Measurements from ENCODE around the gene C1QA.

C1QA gene

GRCh38 chr1:22602060-22602740 lies 34.2 kb upstream of the C1QA start:
- Mint-ChIP-seq H3K9me3 (no peaks in the 10 kb centered on the region), H3K27ac (no peak overlapping the region), H3K27me3 (peaks cover 32% of the 10 kb centered on the region), H3K4me1 (ENCODE audit: low read depth) (no peaks in the 10 kb centered on the region), H3K36me3 (ENCODE audit: low read depth) (no peaks in the 10 kb centered on the region), H3K4me3 (no peak overlapping the region)

GRCh38 chr1:22606161-22606560 lies 30.3 kb upstream of the C1QA start:
- Mint-ChIP-seq H3K27ac (no peak overlapping the region), H3K36me3 (ENCODE audit: low read depth) (no peaks in the 10 kb centered on the region), H3K4me1 (ENCODE audit: low read depth) (no peaks in the 10 kb centered on the region), H3K9me3 (no peaks in the 10 kb centered on the region), H3K4me3 (no peak overlapping the region), H3K27me3 (peaks cover 57% of the 10 kb centered on the region)

GRCh38 chr1:22607154-22607553 lies 29.3 kb upstream of the C1QA start:
- Mint-ChIP-seq H3K4me3 (no peak overlapping the region), H3K9me3 (no peaks in the 10 kb centered on the region), H3K36me3 (ENCODE audit: low read depth) (no peaks in the 10 kb centered on the region), H3K4me1 (ENCODE audit: low read depth) (no peaks in the 10 kb centered on the region), H3K27ac (no peak overlapping the region), H3K27me3 (peaks cover 64% of the 10 kb centered on the region)

- no peaks in the 10 kb centered on the region for H3K4me1 Mint-ChIP-seq (ENCODE audit: low read depth)
- peaks cover 70% of the 10 kb centered on the region for H3K27me3 Mint-ChIP-seq
- no peaks in the 10 kb centered on the region for H3K9me3 Mint-ChIP-seq
- H3K27ac Mint-ChIP-seq = no peak overlapping the region
- H3K36me3 Mint-ChIP-seq (ENCODE audit: low read depth) = no peaks in the 10 kb centered on the region
- no peak overlapping the region for H3K4me3 Mint-ChIP-seq
These were observed 28.1 kb upstream of the C1QA start for GRCh38 chr1:22608361-22608760.

GRCh38 chr1:22609291-22609690 lies 27.1 kb upstream of the C1QA start:
- no peaks in the 10 kb centered on the region for H3K4me1 Mint-ChIP-seq (ENCODE audit: low read depth)
- H3K27me3 Mint-ChIP-seq = peaks cover 62% of the 10 kb centered on the region
- H3K36me3 Mint-ChIP-seq (ENCODE audit: low read depth) = no peaks in the 10 kb centered on the region
- no peak overlapping the region for H3K27ac Mint-ChIP-seq
- no peak overlapping the region for H3K4me3 Mint-ChIP-seq
- no peaks in the 10 kb centered on the region for H3K9me3 Mint-ChIP-seq

- H3K27ac Mint-ChIP-seq = no peak overlapping the region
- H3K36me3 Mint-ChIP-seq (ENCODE audit: low read depth) = no peaks in the 10 kb centered on the region
- H3K4me1 Mint-ChIP-seq (ENCODE audit: low read depth) = no peaks in the 10 kb centered on the region
- no peaks in the 10 kb centered on the region for H3K9me3 Mint-ChIP-seq
- H3K4me3 Mint-ChIP-seq = no peak overlapping the region
- peaks cover 47% of the 10 kb centered on the region for H3K27me3 Mint-ChIP-seq
These were observed 24.9 kb upstream of the C1QA start for GRCh38 chr1:22611530-22611947.

GRCh38 chr1:22612671-22613571 lies 23.5 kb upstream of the C1QA start:
- H3K9me3 Mint-ChIP-seq = no peaks in the 10 kb centered on the region
- no peak overlapping the region for H3K27ac Mint-ChIP-seq
- H3K4me1 Mint-ChIP-seq (ENCODE audit: low read depth) = no peaks in the 10 kb centered on the region
- no peaks in the 10 kb centered on the region for H3K36me3 Mint-ChIP-seq (ENCODE audit: low read depth)
- H3K27me3 Mint-ChIP-seq = peaks cover 47% of the 10 kb centered on the region
- no peak overlapping the region for H3K4me3 Mint-ChIP-seq

- Mint-ChIP-seq H3K9me3 (no peaks in the 10 kb centered on the region), H3K36me3 (ENCODE audit: low read depth) (no peaks in the 10 kb centered on the region), H3K27ac (no peak overlapping the region), H3K27me3 (peaks cover 43% of the 10 kb centered on the region), H3K4me3 (no peak overlapping the region), H3K4me1 (ENCODE audit: low read depth) (no peaks in the 10 kb centered on the region)
These were observed 22.9 kb upstream of the C1QA start for GRCh38 chr1:22613572-22613918.

GRCh38 chr1:22613951-22614350 lies 22.5 kb upstream of the C1QA start:
- Mint-ChIP-seq H3K9me3 (no peaks in the 10 kb centered on the region), H3K27ac (no peak overlapping the region), H3K27me3 (peaks cover 43% of the 10 kb centered on the region), H3K4me1 (ENCODE audit: low read depth) (no peaks in the 10 kb centered on the region), H3K36me3 (ENCODE audit: low read depth) (no peaks in the 10 kb centered on the region), H3K4me3 (no peak overlapping the region)

- peaks cover 40% of the 10 kb centered on the region for H3K27me3 Mint-ChIP-seq
- no peaks in the 10 kb centered on the region for H3K4me1 Mint-ChIP-seq (ENCODE audit: low read depth)
- H3K9me3 Mint-ChIP-seq = no peaks in the 10 kb centered on the region
- H3K36me3 Mint-ChIP-seq (ENCODE audit: low read depth) = no peaks in the 10 kb centered on the region
- H3K4me3 Mint-ChIP-seq = no peak overlapping the region
- no peak overlapping the region for H3K27ac Mint-ChIP-seq
These were observed 20.5 kb upstream of the C1QA start for GRCh38 chr1:22615886-22616285.

- no peaks in the 10 kb centered on the region for H3K4me1 Mint-ChIP-seq (ENCODE audit: low read depth)
- no peak overlapping the region for H3K27ac Mint-ChIP-seq
- H3K4me3 Mint-ChIP-seq = no peak overlapping the region
- no peaks in the 10 kb centered on the region for H3K36me3 Mint-ChIP-seq (ENCODE audit: low read depth)
- peaks cover 36% of the 10 kb centered on the region for H3K27me3 Mint-ChIP-seq
- no peaks in the 10 kb centered on the region for H3K9me3 Mint-ChIP-seq
These were observed 19.9 kb upstream of the C1QA start for GRCh38 chr1:22616571-22616970.

- Mint-ChIP-seq H3K4me1 (ENCODE audit: low read depth) (no peaks in the 10 kb centered on the region), H3K27ac (no peak overlapping the region), H3K9me3 (no peaks in the 10 kb centered on the region), H3K36me3 (ENCODE audit: low read depth) (no peaks in the 10 kb centered on the region), H3K4me3 (no peak overlapping the region), H3K27me3 (peaks cover 34% of the 10 kb centered on the region)
These were observed 18.4 kb upstream of the C1QA start for GRCh38 chr1:22618056-22618455.

- H3K27ac Mint-ChIP-seq = no peak overlapping the region
- peaks cover 31% of the 10 kb centered on the region for H3K27me3 Mint-ChIP-seq
- H3K4me1 Mint-ChIP-seq (ENCODE audit: low read depth) = no peaks in the 10 kb centered on the region
- H3K4me3 Mint-ChIP-seq = no peak overlapping the region
- H3K36me3 Mint-ChIP-seq (ENCODE audit: low read depth) = no peaks in the 10 kb centered on the region
- H3K9me3 Mint-ChIP-seq = no peaks in the 10 kb centered on the region
These were observed 17.2 kb upstream of the C1QA start for GRCh38 chr1:22619252-22619651.

GRCh38 chr1:22619798-22620197 lies 16.6 kb upstream of the C1QA start:
- Mint-ChIP-seq H3K9me3 (no peaks in the 10 kb centered on the region), H3K27ac (no peak overlapping the region), H3K4me3 (no peak overlapping the region), H3K36me3 (ENCODE audit: low read depth) (no peaks in the 10 kb centered on the region), H3K27me3 (peaks cover 36% of the 10 kb centered on the region), H3K4me1 (ENCODE audit: low read depth) (no peaks in the 10 kb centered on the region)

GRCh38 chr1:22621761-22622160 lies 14.7 kb upstream of the C1QA start:
- H3K9me3 Mint-ChIP-seq = no peaks in the 10 kb centered on the region
- no peak overlapping the region for H3K27ac Mint-ChIP-seq
- H3K27me3 Mint-ChIP-seq = peaks cover 45% of the 10 kb centered on the region
- no peak overlapping the region for H3K4me3 Mint-ChIP-seq
- no peaks in the 10 kb centered on the region for H3K4me1 Mint-ChIP-seq (ENCODE audit: low read depth)
- H3K36me3 Mint-ChIP-seq (ENCODE audit: low read depth) = no peaks in the 10 kb centered on the region
